Chondrocyte (in vitro differentiated cells): ENCODE measurements around the gene PRMT7. TPM values are rescaled to one million over a fixed set of nuclear protein-coding genes. Genes with fewer than 3 reads are reported as not detected.
A peak's percentile ranks its signal among the peaks of the same experiment; 100 is the strongest.

ENCODE experiments used
- DNase-seq: peaks from one replicate; pipeline ENCODE4 v3.0.0; 2021; ENCODE audit warnings: mixed read lengths, low spot score
- H3K27ac Mint-ChIP-seq: one replicate; pipeline ENCODE4 v1.8.0; 2021; ENCODE audit warnings: mild to moderate bottlenecking, moderate library complexity, mixed read lengths; ENCODE audit not compliant: unreplicated experiment
- H3K27me3 Mint-ChIP-seq: 2 replicates; pipeline ENCODE4 v1.8.0; 2021; ENCODE audit warnings: low read depth, mixed read lengths
- H3K36me3 Mint-ChIP-seq: 2 replicates; pipeline ENCODE4 v1.8.0; 2021; ENCODE audit warnings: low read depth, mixed read lengths
- H3K4me1 Mint-ChIP-seq: 2 replicates; pipeline ENCODE4 v1.8.0; 2021; ENCODE audit warnings: low read depth, mild to moderate bottlenecking, mixed read lengths
- H3K4me3 Mint-ChIP-seq: one replicate; pipeline ENCODE4 v1.8.0; 2021; ENCODE audit warnings: mild to moderate bottlenecking, moderate library complexity, mixed read lengths; ENCODE audit not compliant: unreplicated experiment
- H3K9me3 Mint-ChIP-seq: 2 replicates; pipeline ENCODE4 v1.8.0; 2021; ENCODE audit warnings: low read depth, mixed read lengths
- total RNA-seq: library from RNA; stranded (reverse); gene quantifications from 3 replicates; pipeline ENCODE4 v1.2.1, GENCODE V29; 2021
- TF ChIP-seq, protein P1 (sequence below): fragments of 200-600 bp; sonication (generic); IDR thresholded peaks from 2 replicates; pipeline ENCODE4 v1.5.0; 2021; ENCODE audit warnings: antibody characterized with exemption, mild to moderate bottlenecking, moderate library complexity

Gene PRMT7
- total RNA-seq, 1 donor from 2014 or later, result 26.7 TPM

DNA sequence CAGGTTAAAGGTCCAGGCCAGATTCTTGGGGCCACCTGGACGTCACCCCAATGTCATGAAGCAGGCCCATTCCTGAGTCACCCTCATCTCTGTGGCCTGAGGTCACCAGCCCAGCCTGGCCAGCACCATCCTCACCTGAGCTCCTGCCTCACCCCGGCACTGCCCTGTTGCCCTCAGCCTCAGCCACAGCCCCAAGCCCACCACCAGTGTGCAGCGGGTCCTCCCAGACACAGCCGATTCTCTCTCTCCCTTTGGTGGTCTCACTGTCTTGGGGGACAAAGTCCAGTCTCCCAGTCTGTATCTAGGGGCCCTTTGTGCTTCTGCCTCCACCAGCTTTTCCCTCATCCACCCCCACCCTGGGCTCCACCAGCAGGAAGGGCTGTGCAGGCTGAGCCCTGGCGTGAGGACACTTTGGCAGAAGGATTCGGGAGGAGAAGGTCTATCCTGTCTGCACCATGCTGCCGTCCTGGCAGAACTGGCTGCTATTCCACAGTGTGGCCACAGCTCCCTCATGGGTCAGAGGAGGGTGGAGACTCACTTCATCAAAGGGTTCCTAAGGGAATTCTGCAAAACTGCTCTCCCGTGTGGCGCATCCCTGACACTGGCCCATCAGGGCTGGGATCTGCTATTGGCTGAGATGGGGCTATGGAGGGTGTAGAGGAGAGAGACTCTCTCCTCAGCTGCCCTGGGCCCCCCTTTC lies 64.3 kb downstream of the PRMT7 start:
- H3K27me3 Mint-ChIP-seq, result peaks cover 5% of the 10 kb centered on the region
- DNase-seq, result peak; percentile 85
- H3K4me1 Mint-ChIP-seq, result no peaks in the 10 kb centered on the region
- TF ChIP-seq, protein P1, sequence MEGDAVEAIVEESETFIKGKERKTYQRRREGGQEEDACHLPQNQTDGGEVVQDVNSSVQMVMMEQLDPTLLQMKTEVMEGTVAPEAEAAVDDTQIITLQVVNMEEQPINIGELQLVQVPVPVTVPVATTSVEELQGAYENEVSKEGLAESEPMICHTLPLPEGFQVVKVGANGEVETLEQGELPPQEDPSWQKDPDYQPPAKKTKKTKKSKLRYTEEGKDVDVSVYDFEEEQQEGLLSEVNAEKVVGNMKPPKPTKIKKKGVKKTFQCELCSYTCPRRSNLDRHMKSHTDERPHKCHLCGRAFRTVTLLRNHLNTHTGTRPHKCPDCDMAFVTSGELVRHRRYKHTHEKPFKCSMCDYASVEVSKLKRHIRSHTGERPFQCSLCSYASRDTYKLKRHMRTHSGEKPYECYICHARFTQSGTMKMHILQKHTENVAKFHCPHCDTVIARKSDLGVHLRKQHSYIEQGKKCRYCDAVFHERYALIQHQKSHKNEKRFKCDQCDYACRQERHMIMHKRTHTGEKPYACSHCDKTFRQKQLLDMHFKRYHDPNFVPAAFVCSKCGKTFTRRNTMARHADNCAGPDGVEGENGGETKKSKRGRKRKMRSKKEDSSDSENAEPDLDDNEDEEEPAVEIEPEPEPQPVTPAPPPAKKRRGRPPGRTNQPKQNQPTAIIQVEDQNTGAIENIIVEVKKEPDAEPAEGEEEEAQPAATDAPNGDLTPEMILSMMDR, result no peak
- no peaks in the 10 kb centered on the region for H3K9me3 Mint-ChIP-seq
- no peaks in the 10 kb centered on the region for H3K36me3 Mint-ChIP-seq
- no peak overlapping the region for H3K27ac Mint-ChIP-seq
- no peak overlapping the region for H3K4me3 Mint-ChIP-seq

DNA sequence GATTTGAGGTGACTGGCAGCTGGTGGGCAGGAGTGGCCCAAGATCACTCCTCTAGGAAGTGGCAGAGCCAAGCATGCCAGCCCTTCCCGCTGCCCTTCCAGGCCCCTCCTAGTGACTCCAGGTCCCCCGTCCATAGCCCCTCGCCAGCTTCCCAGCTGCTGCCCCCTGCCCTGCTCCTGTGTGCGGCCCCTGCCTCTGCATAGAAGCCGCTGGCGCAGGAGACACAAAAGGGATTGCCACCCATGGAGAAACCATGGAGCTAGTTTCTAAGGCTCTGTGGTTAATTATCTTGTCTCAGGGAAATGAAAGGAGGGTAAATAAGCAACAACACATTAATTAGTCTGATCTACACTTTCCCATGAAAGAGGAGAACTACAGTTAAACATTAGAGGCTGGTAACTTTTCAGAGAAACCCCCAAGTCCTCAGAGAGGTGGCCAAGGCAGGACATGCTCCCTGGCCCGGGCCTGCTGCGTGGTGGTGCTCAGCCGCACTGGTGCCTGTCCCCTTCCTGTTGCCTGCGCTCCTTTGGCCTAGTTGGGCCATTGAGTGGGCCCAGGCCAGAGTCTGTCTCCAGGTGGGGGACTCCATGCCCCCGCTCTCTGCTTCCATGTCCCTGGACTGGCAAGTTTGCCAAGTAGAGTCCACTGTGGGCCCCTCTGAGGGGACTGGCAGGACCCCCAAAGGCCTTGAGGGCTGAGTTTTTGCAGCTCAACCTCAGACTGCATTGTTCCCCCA lies 65.2 kb downstream of the PRMT7 start:
- TF ChIP-seq, protein P1, result no peak
- Mint-ChIP-seq H3K27ac (no peak overlapping the region), H3K9me3 (no peaks in the 10 kb centered on the region), H3K36me3 (no peaks in the 10 kb centered on the region), H3K4me1 (no peaks in the 10 kb centered on the region), H3K4me3 (no peak overlapping the region), H3K27me3 (peaks cover 5% of the 10 kb centered on the region)
- DNase-seq, result peak; percentile 77

DNA sequence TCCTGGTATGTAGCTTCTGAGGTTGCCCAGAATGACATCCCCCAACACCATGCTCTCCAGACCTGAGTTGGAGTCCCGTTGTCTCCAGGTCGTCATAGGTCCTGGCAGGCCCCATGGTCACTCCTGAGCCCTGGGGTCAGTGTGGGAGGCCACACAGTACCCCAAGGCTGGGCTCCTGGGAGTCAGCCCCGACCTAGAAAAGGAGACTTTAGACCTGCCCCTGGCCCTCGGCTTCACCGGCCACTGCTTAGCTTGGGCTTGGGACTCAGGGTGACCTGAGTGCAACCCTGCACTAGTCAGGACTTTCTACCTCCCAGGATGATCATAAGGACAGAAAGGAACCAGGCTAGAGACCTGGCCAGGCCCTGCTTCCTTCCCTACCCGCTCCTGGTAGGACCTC lies 65.8 kb downstream of the PRMT7 start:
- Mint-ChIP-seq H3K4me3 (no peak overlapping the region), H3K9me3 (no peaks in the 10 kb centered on the region), H3K4me1 (no peaks in the 10 kb centered on the region), H3K27me3 (peaks cover 5% of the 10 kb centered on the region), H3K36me3 (no peaks in the 10 kb centered on the region), H3K27ac (no peak overlapping the region)
- TF ChIP-seq, protein P1, result no peak
- DNase-seq, result peak; percentile 59

DNA sequence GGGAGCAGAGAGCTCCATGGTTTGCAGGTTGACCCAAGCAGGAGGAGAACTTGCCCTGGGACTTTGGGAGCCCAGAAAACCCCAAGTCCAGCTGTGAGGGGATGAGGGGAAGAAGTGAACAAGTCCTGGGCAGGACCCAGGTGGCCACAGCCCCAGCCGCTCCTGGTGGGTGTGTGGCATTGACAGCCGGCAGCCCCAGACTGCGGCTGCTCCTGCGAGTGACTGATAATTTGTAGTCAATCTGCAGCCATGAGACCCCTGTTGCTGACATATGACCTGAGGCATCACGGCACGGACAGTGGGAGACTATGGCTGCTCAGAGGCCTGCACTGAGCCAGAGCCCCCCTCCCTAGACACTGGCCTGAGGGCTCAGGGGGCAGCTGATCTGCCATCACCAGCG lies 66.4 kb downstream of the PRMT7 start:
- Mint-ChIP-seq H3K9me3 (no peaks in the 10 kb centered on the region), H3K27me3 (peaks cover 5% of the 10 kb centered on the region), H3K27ac (no peak overlapping the region), H3K4me3 (no peak overlapping the region), H3K4me1 (no peaks in the 10 kb centered on the region), H3K36me3 (no peaks in the 10 kb centered on the region)
- TF ChIP-seq, protein P1, result no peak
- DNase-seq, result peak; percentile 59

DNA sequence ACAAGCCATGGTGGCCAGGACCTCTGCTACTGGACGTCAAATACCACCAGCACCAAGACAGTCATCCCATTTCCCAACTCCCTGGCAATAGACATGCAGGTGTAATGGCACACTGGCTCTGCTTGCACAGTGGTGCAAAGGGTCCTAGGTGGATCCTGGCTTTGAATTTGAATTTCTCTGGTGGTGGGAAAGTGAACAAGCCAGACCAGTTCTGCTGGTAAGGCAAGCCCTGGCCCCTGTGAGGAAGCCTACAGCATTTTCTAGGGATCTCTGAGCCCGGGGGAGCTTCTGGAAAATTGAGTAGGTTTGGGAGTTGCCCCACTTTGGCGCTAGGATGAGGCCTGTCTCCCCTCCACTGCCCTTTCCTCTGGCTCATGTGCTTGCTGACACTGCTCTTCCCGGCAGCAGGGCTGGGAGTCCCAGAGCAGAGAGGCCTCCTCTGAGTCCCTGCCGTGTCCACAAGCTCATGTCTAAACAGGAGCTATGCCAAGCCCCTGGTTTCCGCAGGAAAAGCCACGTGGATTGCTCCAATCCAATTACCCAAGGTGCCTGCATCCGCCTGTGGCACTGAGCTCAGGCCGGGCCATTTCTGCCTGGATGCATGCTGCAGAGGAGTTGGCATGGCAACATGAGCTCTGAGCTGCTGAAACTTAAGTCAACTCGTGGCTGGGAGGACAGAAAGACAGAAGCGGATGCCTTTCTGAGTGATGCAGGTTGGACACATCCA lies 67.0 kb downstream of the PRMT7 start:
- peaks cover 5% of the 10 kb centered on the region for H3K27me3 Mint-ChIP-seq
- no peaks in the 10 kb centered on the region for H3K4me1 Mint-ChIP-seq
- H3K9me3 Mint-ChIP-seq, result no peaks in the 10 kb centered on the region
- H3K4me3 Mint-ChIP-seq, result no peak overlapping the region
- TF ChIP-seq, protein P1, result no peak
- H3K27ac Mint-ChIP-seq, result no peak overlapping the region
- no peaks in the 10 kb centered on the region for H3K36me3 Mint-ChIP-seq
- DNase-seq, result peak; percentile 60
